ENCODE results near the gene NES.

DNA sequence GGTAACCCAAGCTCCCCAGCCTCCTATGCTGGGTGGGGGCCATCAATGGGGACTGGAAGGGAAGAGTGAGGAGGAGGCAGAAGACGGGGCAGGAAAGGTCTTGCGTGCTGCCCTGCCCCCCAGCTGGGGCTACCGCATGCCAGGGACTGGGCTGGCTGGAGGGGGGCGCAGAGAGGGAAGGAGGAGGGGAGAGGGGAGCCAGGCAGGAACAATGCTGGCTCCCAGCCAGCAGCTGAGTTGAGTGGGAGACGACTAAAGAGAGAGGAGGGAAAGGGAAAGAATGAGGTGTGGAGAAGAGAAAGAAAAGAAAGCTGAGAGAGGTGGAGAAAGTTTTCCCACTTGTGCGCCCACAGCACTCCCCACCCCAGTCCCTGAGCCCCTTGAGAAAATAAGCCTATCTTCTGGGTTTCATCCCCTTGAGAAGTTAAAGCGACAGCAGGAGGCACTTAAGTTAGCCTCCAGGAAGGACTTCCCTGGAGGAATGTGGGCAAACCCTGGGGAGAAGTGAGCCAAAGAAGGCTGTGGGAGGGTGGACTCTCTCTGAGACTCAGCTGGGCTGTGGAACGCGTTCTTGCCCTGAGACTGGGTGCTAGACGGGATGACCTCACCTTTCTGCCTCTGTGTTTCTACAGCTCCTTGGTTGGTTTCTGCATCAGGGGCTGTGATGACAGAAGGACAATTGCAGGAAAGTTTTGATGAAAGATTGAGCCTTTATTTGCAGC, 12.9 kb upstream of the NES start:
- no peak for TF ChIP-seq TAF1 (IDR thresholded peaks at IDR 0.05; ENCODE audit: low read depth, low read length)
- no peak for TF ChIP-seq POLR2A (IDR thresholded peaks at IDR 0.05; ENCODE audit: low read depth, low read length)

Data from GM12891 (cell line).